Hepatocyte (in vitro differentiated cells): Measurements from ENCODE around the gene GABARAPL1. TPM values are rescaled to one million over a fixed set of nuclear protein-coding genes. Genes with fewer than 3 reads are reported as not detected.

Source experiments
- DNase-seq: peaks from one replicate; pipeline ENCODE4 v3.0.0-alpha.2; 2016; ENCODE audit warnings: low spot score
- H2AFZ ChIP-seq: fragments of 200-600 bp; sonication (generic); 2 replicates; pipeline ENCODE4 v1.6.0; 2016; ENCODE audit warnings: antibody characterized with exemption, mild to moderate bottlenecking
- H3K27ac ChIP-seq: fragments of 200-600 bp; sonication (generic); 2 replicates; pipeline ENCODE4 v1.5.1; 2016; ENCODE audit warnings: mild to moderate bottlenecking
- H3K27me3 ChIP-seq: fragments of 200-600 bp; sonication (generic); 2 replicates; pipeline ENCODE4 v1.6.1; 2016
- H3K36me3 ChIP-seq: fragments of 200-600 bp; sonication (generic); replicated peaks from 2 replicates; pipeline ENCODE4 v1.5.1; 2016; ENCODE audit warnings: low read depth; ENCODE audit not compliant: insufficient read depth
- H3K4me1 ChIP-seq: fragments of 200-600 bp; sonication (generic); 2 replicates; pipeline ENCODE4 v1.5.1; 2016; ENCODE audit warnings: mild to moderate bottlenecking, moderate library complexity; ENCODE audit not compliant: insufficient read depth
- H3K4me2 ChIP-seq: fragments of 200-600 bp; sonication (generic); 2 replicates; pipeline ENCODE4 v1.6.0; 2016
- H3K4me3 ChIP-seq: fragments of 200-600 bp; sonication (generic); 2 replicates; pipeline ENCODE4 v1.5.1; 2016; ENCODE audit warnings: mild to moderate bottlenecking
- H3K79me2 ChIP-seq: fragments of 200-600 bp; sonication (generic); 2 replicates; pipeline ENCODE4 v1.6.0; 2017; ENCODE audit warnings: mild to moderate bottlenecking
- H3K9me2 ChIP-seq: fragments of 200-600 bp; sonication (generic); replicated peaks from 2 replicates; pipeline ENCODE4 v1.6.0; 2017; ENCODE audit warnings: mild to moderate bottlenecking; ENCODE audit not compliant: insufficient read depth
- H3K9me3 ChIP-seq: fragments of 200-600 bp; sonication (generic); 2 replicates; pipeline ENCODE4 v1.5.1; 2016; ENCODE audit warnings: low read depth, mild to moderate bottlenecking
- H4K20me1 ChIP-seq: fragments of 200-600 bp; sonication (generic); 2 replicates; pipeline ENCODE4 v1.6.0; 2016; ENCODE audit warnings: mild to moderate bottlenecking; ENCODE audit not compliant: insufficient read depth, poor library complexity, severe bottlenecking
- CTCF ChIP-seq: fragments of 200-600 bp; sonication (generic); IDR thresholded peaks from 2 replicates; pipeline ENCODE4 v1.5.1; 2016; ENCODE audit warnings: antibody characterized with exemption, mild to moderate bottlenecking; ENCODE audit not compliant: poor library complexity
- EZH2 ChIP-seq: fragments of 200-600 bp; sonication (generic); IDR thresholded peaks from 2 replicates; pipeline ENCODE4 v1.6.1; 2016; ENCODE audit warnings: antibody characterized with exemption, mild to moderate bottlenecking, borderline replicate concordance
- EZH2phosphoT487 ChIP-seq: fragments of 200-600 bp; sonication (generic); IDR thresholded peaks from one replicate; pipeline ENCODE4 v1.6.1; 2018; ENCODE audit warnings: antibody characterized with exemption, mild to moderate bottlenecking, low read depth, moderate library complexity; ENCODE audit not compliant: unreplicated experiment, severe bottlenecking
- WGBS: methylation state at CpG from one replicate; pipeline ENCODE4 v1.1.6; 2016; ENCODE audit warnings: low lambda C conversion rate; ENCODE audit errors: missing lambda C conversion rate; 5-methylcytosine and 5-hydroxymethylcytosine counted together
- polyA plus RNA-seq: library from polyadenylated mRNA; unstranded; fragments of >200 nt; fragmentation: Nextera tagmentation; extraction: Ambion mirVana; gene quantifications from 2 replicates; pipeline ENCODE4 v1.2.1, GENCODE V29; 2016
- total RNA-seq: library from RNA; depleted of rRNA; stranded (reverse); fragments of >200 nt; gene quantifications from 2 replicates; pipeline ENCODE4 v1.2.3, GENCODE V29; 2014

GABARAPL1 gene
- total and polyA plus RNA-seq, 2 experiments from 2014 or later, result 77.7 to 93.5 TPM

GRCh38 chr12:10226086-10226485, 13.4 kb downstream of the GABARAPL1 start:
- 97% methylated on average over 6 of the region's 6 CpGs for WGBS
- no peak overlapping the region for H3K4me3 ChIP-seq

GRCh38 chr12:10226731-10227130, 14.1 kb downstream of the GABARAPL1 start:
- Histone ChIP-seq H2AFZ (no peak overlapping the region), H3K27ac (no peak overlapping the region), H3K4me2 (no peak overlapping the region), H3K27me3 (no peaks in the 10 kb centered on the region), H3K4me1 (no peaks in the 10 kb centered on the region), H3K79me2 (no peaks in the 10 kb centered on the region), H3K36me3 (no peaks in the 10 kb centered on the region), H3K9me2 (no peaks in the 10 kb centered on the region), H4K20me1 (no peaks in the 10 kb centered on the region), H3K9me3 (no peaks in the 10 kb centered on the region), H3K4me3 (no peak overlapping the region)
- no peak for DNase-seq
- WGBS, result 100% methylated on average over 1 of the region's 1 CpG
- TF ChIP-seq EZH2phosphoT487 (no peak), EZH2 (no peak), CTCF (no peak)

More at GRCh38 chr12:10226086-10226485, 13.4 kb downstream of the GABARAPL1 start:
- no peaks in the 10 kb centered on the region for H3K9me2 ChIP-seq
- TF ChIP-seq EZH2phosphoT487 (no peak), EZH2 (no peak), CTCF (no peak)
- H2AFZ ChIP-seq, result no peak overlapping the region
- H3K9me3 ChIP-seq, result no peaks in the 10 kb centered on the region
- H3K4me2 ChIP-seq, result no peak overlapping the region
- DNase-seq, result no peak
- no peaks in the 10 kb centered on the region for H3K4me1 ChIP-seq
- no peaks in the 10 kb centered on the region for H3K27me3 ChIP-seq
- no peak overlapping the region for H3K27ac ChIP-seq
- H3K79me2 ChIP-seq, result no peaks in the 10 kb centered on the region
- no peaks in the 10 kb centered on the region for H3K36me3 ChIP-seq
- H4K20me1 ChIP-seq, result peaks cover 4% of the 10 kb centered on the region

GRCh38 chr12:10227648-10228047, 15.0 kb downstream of the GABARAPL1 start:
- H2AFZ ChIP-seq, result no peak overlapping the region
- H3K4me2 ChIP-seq, result no peak overlapping the region
- H3K27me3 ChIP-seq, result no peaks in the 10 kb centered on the region
- WGBS, result 86% methylated on average over 1 of the region's 1 CpG
- DNase-seq, result no peak
- H3K27ac ChIP-seq, result no peak overlapping the region
- no peaks in the 10 kb centered on the region for H3K4me1 ChIP-seq
- no peaks in the 10 kb centered on the region for H3K79me2 ChIP-seq
- no peak overlapping the region for H3K4me3 ChIP-seq
- no peaks in the 10 kb centered on the region for H3K9me2 ChIP-seq
- H3K36me3 ChIP-seq, result no peaks in the 10 kb centered on the region
- H3K9me3 ChIP-seq, result no peaks in the 10 kb centered on the region
- H4K20me1 ChIP-seq, result no peaks in the 10 kb centered on the region
- no peak for TF ChIP-seq CTCF
- no peak for TF ChIP-seq EZH2phosphoT487
- TF ChIP-seq EZH2, result no peak

GRCh38 chr12:10234562-10234961, 21.9 kb downstream of the GABARAPL1 start:
- Histone ChIP-seq H2AFZ (no peak overlapping the region), H3K9me2 (no peaks in the 10 kb centered on the region), H3K4me3 (no peak overlapping the region), H3K36me3 (no peaks in the 10 kb centered on the region), H3K4me2 (no peak overlapping the region), H3K27ac (no peak overlapping the region), H3K79me2 (no peaks in the 10 kb centered on the region), H3K27me3 (no peaks in the 10 kb centered on the region), H4K20me1 (no peaks in the 10 kb centered on the region), H3K9me3 (no peaks in the 10 kb centered on the region), H3K4me1 (no peaks in the 10 kb centered on the region)
- no peak for DNase-seq
- TF ChIP-seq EZH2 (no peak), EZH2phosphoT487 (no peak), CTCF (no peak)
